Measurements from ENCODE around the gene KDM2B.

The KDM2B gene

DNA sequence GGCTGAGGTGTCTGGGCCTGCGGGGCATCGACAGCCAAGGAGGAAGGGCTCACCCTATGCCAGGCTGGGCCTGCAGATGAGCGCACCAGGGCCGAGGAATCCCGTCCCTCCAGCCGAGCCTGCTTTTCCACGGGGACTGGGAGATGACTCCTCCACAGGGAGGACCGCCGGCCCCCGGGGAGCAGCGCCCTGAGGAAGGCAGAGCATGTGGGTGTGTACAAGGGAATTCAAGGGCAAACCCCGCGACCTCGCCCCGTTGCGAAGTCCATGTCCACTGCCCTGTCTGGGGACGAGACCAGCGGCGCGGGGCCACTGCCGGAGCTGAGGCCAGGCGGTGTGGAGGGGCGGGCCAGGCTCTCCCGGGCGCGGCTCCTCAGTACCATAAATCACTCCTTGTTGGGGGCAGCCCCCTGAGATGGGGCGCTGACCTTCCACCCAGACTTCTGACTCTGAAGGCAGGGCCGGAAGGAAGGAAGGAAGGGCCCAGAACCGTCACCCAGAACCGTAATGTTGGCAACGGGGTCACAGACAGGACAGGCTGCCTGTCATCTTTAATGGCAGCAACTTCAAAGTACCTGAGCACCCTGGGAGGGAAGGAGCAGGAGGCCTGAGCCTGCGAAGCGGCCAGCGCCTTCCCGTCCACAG, 128.4 kb downstream of the KDM2B start:
- Histone ChIP-seq H3K4me1 (ENCODE audit: insufficient read depth, low read length) (no peaks in the 10 kb centered on the region), H3K4me3 (ENCODE audit: low read depth in 1 of 2, low read length in 2 of 2) (no peak overlapping the region), H3K9me3 (ENCODE audit: insufficient read depth, low read length, severe bottlenecking) (no peaks in the 10 kb centered on the region), H4K20me1 (ENCODE audit: insufficient read depth, low read length) (peaks cover 56% of the 10 kb centered on the region), H2AFZ (ENCODE audit: low read depth, low read length) (no peak overlapping the region), H3K9ac (ENCODE audit: low read depth, low read length) (no peak overlapping the region), H3K27ac (ENCODE audit: low read length) (no peak overlapping the region), H3K4me2 (ENCODE audit: insufficient read depth, low read length) (no peak overlapping the region), H3K36me3 (ENCODE audit: insufficient read depth, low read length) (peaks cover 68% of the 10 kb centered on the region), H3K79me2 (ENCODE audit: insufficient read depth, low read length) (peaks cover 83% of the 10 kb centered on the region), H3K27me3 (ENCODE audit: insufficient read depth, low read length, poor library complexity) (no peaks in the 10 kb centered on the region)
- no peak for TF ChIP-seq EZH2 (IDR thresholded peaks at IDR 0.05; ENCODE audit: borderline replicate concordance, low read depth, low read length, severe bottlenecking)
- no peak for DNase-seq
- ATAC-seq (ENCODE audit: insufficient read depth, low read depth): no peak

DNA sequence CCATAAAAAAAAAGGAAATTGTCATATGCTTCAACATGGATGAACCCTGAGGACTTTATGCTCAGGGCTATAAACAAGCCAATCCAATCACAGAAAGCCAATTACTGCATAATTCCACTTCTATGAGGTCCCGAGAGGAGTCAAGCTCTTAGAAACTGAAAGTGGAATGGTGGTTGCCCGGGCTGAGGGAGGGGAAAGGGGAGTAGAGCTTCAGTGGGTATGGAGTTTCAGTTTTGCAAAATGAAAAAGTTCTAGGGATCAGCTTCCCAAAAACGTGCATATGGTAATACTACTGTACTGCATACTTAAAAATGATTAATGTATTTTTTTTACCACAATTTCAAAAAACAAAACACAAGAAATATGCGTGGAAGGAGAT, 128.9 kb downstream of the KDM2B start:
- Histone ChIP-seq H3K4me1 (ENCODE audit: insufficient read depth, low read length) (no peaks in the 10 kb centered on the region), H3K79me2 (ENCODE audit: insufficient read depth, low read length) (peaks cover 80% of the 10 kb centered on the region), H3K4me2 (ENCODE audit: insufficient read depth, low read length) (no peak overlapping the region), H3K27ac (ENCODE audit: low read length) (no peak overlapping the region), H3K4me3 (ENCODE audit: low read depth in 1 of 2, low read length in 2 of 2) (no peak overlapping the region), H3K9me3 (ENCODE audit: insufficient read depth, low read length, severe bottlenecking) (no peaks in the 10 kb centered on the region), H3K36me3 (ENCODE audit: insufficient read depth, low read length) (peaks cover 68% of the 10 kb centered on the region), H4K20me1 (ENCODE audit: insufficient read depth, low read length) (peaks cover 51% of the 10 kb centered on the region), H3K27me3 (ENCODE audit: insufficient read depth, low read length, poor library complexity) (no peaks in the 10 kb centered on the region), H3K9ac (ENCODE audit: low read depth, low read length) (no peak overlapping the region), H2AFZ (ENCODE audit: low read depth, low read length) (no peak overlapping the region)
- no peak for TF ChIP-seq EZH2 (IDR thresholded peaks at IDR 0.05; ENCODE audit: borderline replicate concordance, low read depth, low read length, severe bottlenecking)
- TF ChIP-seq, protein P1, sequence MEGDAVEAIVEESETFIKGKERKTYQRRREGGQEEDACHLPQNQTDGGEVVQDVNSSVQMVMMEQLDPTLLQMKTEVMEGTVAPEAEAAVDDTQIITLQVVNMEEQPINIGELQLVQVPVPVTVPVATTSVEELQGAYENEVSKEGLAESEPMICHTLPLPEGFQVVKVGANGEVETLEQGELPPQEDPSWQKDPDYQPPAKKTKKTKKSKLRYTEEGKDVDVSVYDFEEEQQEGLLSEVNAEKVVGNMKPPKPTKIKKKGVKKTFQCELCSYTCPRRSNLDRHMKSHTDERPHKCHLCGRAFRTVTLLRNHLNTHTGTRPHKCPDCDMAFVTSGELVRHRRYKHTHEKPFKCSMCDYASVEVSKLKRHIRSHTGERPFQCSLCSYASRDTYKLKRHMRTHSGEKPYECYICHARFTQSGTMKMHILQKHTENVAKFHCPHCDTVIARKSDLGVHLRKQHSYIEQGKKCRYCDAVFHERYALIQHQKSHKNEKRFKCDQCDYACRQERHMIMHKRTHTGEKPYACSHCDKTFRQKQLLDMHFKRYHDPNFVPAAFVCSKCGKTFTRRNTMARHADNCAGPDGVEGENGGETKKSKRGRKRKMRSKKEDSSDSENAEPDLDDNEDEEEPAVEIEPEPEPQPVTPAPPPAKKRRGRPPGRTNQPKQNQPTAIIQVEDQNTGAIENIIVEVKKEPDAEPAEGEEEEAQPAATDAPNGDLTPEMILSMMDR (IDR thresholded peaks at IDR 0.05; ENCODE audit: borderline replicate concordance, extremely low read depth, low read length, poor library complexity, severe bottlenecking): no peak
- DNase-seq: no peak
- no peak for ATAC-seq (ENCODE audit: insufficient read depth, low read depth)

DNA sequence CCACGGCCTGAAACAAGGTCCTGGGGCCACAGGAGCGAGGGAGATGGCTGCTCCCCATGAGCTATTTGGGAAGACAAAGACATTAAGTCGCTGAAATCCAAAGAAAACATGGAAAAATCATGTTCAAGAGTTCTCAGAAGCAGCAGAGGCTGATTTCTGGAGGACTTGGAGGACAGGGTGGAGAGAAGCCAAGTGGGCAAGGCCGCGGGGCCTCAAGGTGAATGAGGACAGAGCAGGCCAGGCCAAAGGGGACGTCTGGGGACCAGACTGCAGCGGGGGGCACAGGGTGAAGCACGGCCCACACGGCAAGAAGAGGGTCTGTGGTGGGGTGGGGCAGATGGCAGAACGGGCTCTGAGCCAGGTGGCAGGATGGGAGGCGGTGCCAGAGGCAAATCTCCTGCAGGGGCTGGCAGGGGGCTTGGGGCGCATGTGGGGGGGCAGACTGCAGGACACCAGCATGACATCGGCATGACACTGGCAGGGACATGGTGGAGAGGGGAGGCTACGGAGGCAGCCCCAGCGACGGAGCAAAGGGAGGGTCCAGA, 132.0 kb downstream of the KDM2B start:
- H3K36me3 ChIP-seq (ENCODE audit: insufficient read depth, low read length): peaks cover 75% of the 10 kb centered on the region

DNA sequence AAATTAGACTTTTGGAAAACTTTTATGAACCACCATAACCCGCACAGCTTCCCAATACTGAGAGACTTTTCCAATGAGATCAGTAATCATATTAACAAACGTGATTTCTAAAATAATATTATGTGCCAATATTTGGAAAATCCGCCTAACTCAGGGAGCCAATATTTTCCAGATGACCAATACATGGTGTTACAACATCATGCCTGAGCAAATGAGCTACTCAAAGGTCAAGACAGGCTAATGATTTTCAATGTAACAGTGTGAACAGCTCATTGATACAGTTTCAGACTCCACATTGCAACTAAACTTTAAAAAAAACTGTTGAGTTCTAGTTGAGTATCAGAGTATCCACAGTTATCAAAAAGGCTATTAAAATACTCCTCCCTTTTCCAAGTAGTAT, 134.1 kb downstream of the KDM2B start:
- peaks cover 75% of the 10 kb centered on the region for H3K36me3 ChIP-seq (ENCODE audit: insufficient read depth, low read length)
- no peak overlapping the region for H3K27ac ChIP-seq (ENCODE audit: low read length)
- TF ChIP-seq, protein P1 (IDR thresholded peaks at IDR 0.05; ENCODE audit: borderline replicate concordance, extremely low read depth, low read length, poor library complexity, severe bottlenecking): no peak
- DNase-seq (no peak), ATAC-seq (ENCODE audit: insufficient read depth, low read depth) (no peak)
- peaks cover 33% of the 10 kb centered on the region for H4K20me1 ChIP-seq (ENCODE audit: insufficient read depth, low read length)
- H3K79me2 ChIP-seq (ENCODE audit: insufficient read depth, low read length): peaks cover 45% of the 10 kb centered on the region
- no peaks in the 10 kb centered on the region for H3K4me1 ChIP-seq (ENCODE audit: insufficient read depth, low read length)
- no peaks in the 10 kb centered on the region for H3K27me3 ChIP-seq (ENCODE audit: insufficient read depth, low read length, poor library complexity)
- no peaks in the 10 kb centered on the region for H3K9me3 ChIP-seq (ENCODE audit: insufficient read depth, low read length, severe bottlenecking)
- no peak overlapping the region for H3K4me3 ChIP-seq (ENCODE audit: low read depth in 1 of 2, low read length in 2 of 2)
- no peak overlapping the region for H3K9ac ChIP-seq (ENCODE audit: low read depth, low read length)
- no peak overlapping the region for H3K4me2 ChIP-seq (ENCODE audit: insufficient read depth, low read length)
- H2AFZ ChIP-seq (ENCODE audit: low read depth, low read length): no peak overlapping the region

More for the DNA sequence above, 132.0 kb downstream of the KDM2B start:
- no peak for DNase-seq
- Histone ChIP-seq H2AFZ (ENCODE audit: low read depth, low read length) (no peak overlapping the region), H3K27me3 (ENCODE audit: insufficient read depth, low read length, poor library complexity) (no peaks in the 10 kb centered on the region), H3K4me2 (ENCODE audit: insufficient read depth, low read length) (no peak overlapping the region), H4K20me1 (ENCODE audit: insufficient read depth, low read length) (peaks cover 36% of the 10 kb centered on the region), H3K4me3 (ENCODE audit: low read depth in 1 of 2, low read length in 2 of 2) (no peak overlapping the region), H3K9ac (ENCODE audit: low read depth, low read length) (no peak overlapping the region), H3K79me2 (ENCODE audit: insufficient read depth, low read length) (peaks cover 61% of the 10 kb centered on the region), H3K9me3 (ENCODE audit: insufficient read depth, low read length, severe bottlenecking) (no peaks in the 10 kb centered on the region), H3K27ac (ENCODE audit: low read length) (no peak overlapping the region), H3K4me1 (ENCODE audit: insufficient read depth, low read length) (no peaks in the 10 kb centered on the region)
- ATAC-seq (ENCODE audit: insufficient read depth, low read depth): no peak
- TF ChIP-seq EZH2 (IDR thresholded peaks at IDR 0.05; ENCODE audit: borderline replicate concordance, low read depth, low read length, severe bottlenecking): no peak
- TF ChIP-seq, protein P1 (IDR thresholded peaks at IDR 0.05; ENCODE audit: borderline replicate concordance, extremely low read depth, low read length, poor library complexity, severe bottlenecking): no peak
